B cell (primary cell): ENCODE data around the gene FCRL5. TPM values are rescaled to one million over a fixed set of nuclear protein-coding genes. Genes with fewer than 3 reads are reported as not detected.

ENCODE experiments used
- ATAC-seq: fragments of 200-7000 bp; cut with Tn5 transposase; one replicate; pipeline ENCODE4 v1.10.0; 2021; ENCODE audit warnings: low read depth, mild to moderate bottlenecking, moderate number of reproducible peaks, moderate library complexity
- CTCF ChIA-PET: fragments of 350-600 bp; sonication (Branson Sonifier 250); formaldehyde crosslinking; loops from one replicate; lab custom pipeline; 2021; ENCODE audit warnings: antibody characterized with exemption, inconsistent platforms; lab: Charles Lee
- POLR2A ChIA-PET: fragments of 350-600 bp; sonication (Branson Sonifier 250); formaldehyde crosslinking; loops from one replicate; lab custom pipeline; 2021; ENCODE audit warnings: antibody characterized with exemption; lab: Charles Lee
- DNase-seq: peaks from one replicate; pipeline ENCODE4 v3.0.0; 2013
- H2AFZ ChIP-seq: 2 replicates; pipeline ENCODE4 v1.6.1; 2012; ENCODE audit warnings: mild to moderate bottlenecking, low read depth, low read length; ENCODE audit not compliant: insufficient read depth, poor library complexity, severe bottlenecking
- H3K27ac ChIP-seq, 2 donors: 1 replicate in 1 of 2; 2 replicates in 1 of 2; pipeline ENCODE4 v1.5.1; 2012 to 2013; ENCODE audit warnings: low read length in 2 of 2, mild to moderate bottlenecking in 2 of 2, moderate library complexity in 1 of 2
- H3K27me3 ChIP-seq, 4 experiments: fragments of 200-600 bp in 1 of 4; sonication (generic) in 1 of 4; replicated peaks in 1 of 4; 1 replicate in 2 of 4; 2 replicates in 2 of 4; pipeline versions ENCODE4 v1.6.1 to v1.7.0; 2013 to 2016; ENCODE audit warnings: low read length in 3 of 4, mild to moderate bottlenecking in 2 of 4, mixed read lengths in 1 of 4, moderate library complexity in 1 of 4; ENCODE audit not compliant: insufficient read depth in 4 of 4, control insufficient read depth in 3 of 4; ENCODE audit errors: control extremely low read depth in 1 of 4
- H3K36me3 ChIP-seq, 2 experiments: replicated peaks in 1 of 2; 1 replicate in 1 of 2; 2 replicates in 1 of 2; pipeline versions ENCODE4 v1.6.1 to v1.7.1; 2013; ENCODE audit warnings: low read length in 1 of 2; ENCODE audit not compliant: insufficient read depth in 2 of 2, control insufficient read depth in 1 of 2; ENCODE audit errors: control extremely low read depth in 1 of 2, extremely low read depth in 1 of 2
- H3K4me1 ChIP-seq, 2 donors: fragments of 200-600 bp in 1 of 2; sonication (generic) in 1 of 2; 1 replicate in 1 of 2; 2 replicates in 1 of 2; pipeline versions ENCODE4 v1.5.1 to v1.6.1; 2013 to 2017; ENCODE audit warnings: low read length in 2 of 2; ENCODE audit not compliant: control insufficient read depth in 2 of 2, insufficient read depth in 2 of 2
- H3K4me2 ChIP-seq: replicated peaks from 2 replicates; pipeline ENCODE3; 2012; ENCODE audit warnings: mild to moderate bottlenecking, low read depth, low read length; ENCODE audit not compliant: poor library complexity, severe bottlenecking
- H3K4me3 ChIP-seq, 5 experiments: fragments of 200-600 bp in 1 of 5; sonication (generic) in 1 of 5; 1 replicate in 3 of 5; 2 replicates in 2 of 5; pipeline versions ENCODE4 v1.5.1 to v1.7.0; 2011 to 2016; ENCODE audit warnings: low read length in 4 of 5, mild to moderate bottlenecking in 4 of 5, low read depth in 2 of 5, control low read depth in 1 of 5, moderate library complexity in 1 of 5; ENCODE audit not compliant: insufficient read depth in 1 of 5; ENCODE audit errors: control extremely low read depth in 1 of 5, extremely low read depth in 1 of 5
- H3K79me2 ChIP-seq: fragments of 200-600 bp; sonication (generic); one replicate; pipeline ENCODE4 v1.6.0; 2016; ENCODE audit warnings: low read length; ENCODE audit not compliant: control insufficient read depth, insufficient read depth
- H3K9ac ChIP-seq: fragments of 200-600 bp; sonication (generic); 2 replicates; pipeline ENCODE4 v1.6.1; 2017; ENCODE audit warnings: mild to moderate bottlenecking, low read length, moderate library complexity
- H3K9me3 ChIP-seq, 3 donors: one replicate each; pipeline versions ENCODE4 v1.6.1 to v1.7.1; 2013; ENCODE audit warnings: low read length in 2 of 3; ENCODE audit not compliant: control insufficient read depth in 2 of 3, insufficient read depth in 1 of 3; ENCODE audit errors: control extremely low read depth in 1 of 3
- H4K20me1 ChIP-seq: 2 replicates; pipeline ENCODE4 v1.6.0; 2012; ENCODE audit warnings: mild to moderate bottlenecking, low read length; ENCODE audit not compliant: insufficient read depth, control insufficient read depth, poor library complexity, severe bottlenecking
- H3K27ac Mint-ChIP-seq: one replicate; pipeline ENCODE4 v1.8.0; 2021; ENCODE audit warnings: mixed read lengths
- H3K27me3 Mint-ChIP-seq: one replicate; pipeline ENCODE4 v1.8.0; 2021; ENCODE audit warnings: mixed read lengths
- H3K4me1 Mint-ChIP-seq: one replicate; pipeline ENCODE4 v1.8.0; 2021; ENCODE audit warnings: mixed read lengths
- H3K4me3 Mint-ChIP-seq: one replicate; pipeline ENCODE4 v1.8.0; 2021; ENCODE audit warnings: mixed read lengths
- H3K9me3 Mint-ChIP-seq: one replicate; pipeline ENCODE4 v1.8.0; 2022; ENCODE audit warnings: mixed read lengths; ENCODE audit not compliant: insufficient read depth
- EZH2 ChIP-seq: IDR thresholded peaks from 2 replicates; pipeline ENCODE4 v1.6.1; 2012; ENCODE audit warnings: borderline replicate concordance, low read depth, mild to moderate bottlenecking, moderate library complexity, low read length; ENCODE audit not compliant: insufficient read depth, poor library complexity, severe bottlenecking
- WGBS: methylation state at CpG from one replicate; pipeline ENCODE4 v1.1.5; 2013; ENCODE audit warnings: missing lambda C conversion rate; ENCODE audit not compliant: insufficient coverage; 5-methylcytosine and 5-hydroxymethylcytosine counted together
- intact Hi-C: fragments of 100-400 bp; cut with micrococcal nuclease; formaldehyde crosslinking; loops from one replicate; pipeline ENCODE4 v1.10.0; 2022
- polyA plus RNA-seq: library from polyadenylated mRNA; depleted of rRNA; stranded (reverse); fragments of >200 nt; gene quantifications from 2 replicates; pipeline ENCODE4 v1.2.3, GENCODE V29; 2012
- total RNA-seq, 2 donors: library from RNA; stranded (reverse); fragments of 120-200 nt in 1 of 2; gene quantifications; 1 replicate in 1 of 2; 2 replicates in 1 of 2; pipeline versions ENCODE4 v1.2.3 to v1.2.4, GENCODE V29; 2013 to 2022
- TF ChIP-seq, protein P1 (sequence below): fragments of 200-600 bp; IDR thresholded peaks from one replicate; pipeline ENCODE4 v1.8.0; 2022; ENCODE audit warnings: antibody characterized with exemption, mild to moderate bottlenecking

The FCRL5 gene
- total and polyA plus RNA-seq, 2 donors (not counting 1 experiment from before 2014, with no cell fraction given) = 34.0 to 108 TPM

DNA sequence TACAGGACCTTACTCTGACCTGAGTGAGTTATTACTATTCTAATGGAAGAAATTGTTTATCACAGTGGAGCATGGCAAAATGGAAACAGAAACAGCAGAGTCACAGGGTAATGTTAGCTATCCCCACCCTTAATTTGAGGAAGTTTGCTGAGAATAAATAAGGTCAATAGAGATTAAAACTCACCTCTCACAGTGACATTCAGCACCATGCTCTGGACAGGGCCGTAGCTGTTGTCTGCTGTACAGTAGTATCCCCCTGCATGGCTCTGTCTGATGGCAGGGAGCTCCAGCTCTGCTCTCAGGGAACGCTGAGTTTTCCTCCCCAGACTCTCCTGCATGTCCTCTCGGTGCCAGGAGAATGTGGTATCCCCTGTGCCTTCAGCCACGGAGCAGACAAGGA is 33.7 kb upstream of the FCRL5 start:
- Mint-ChIP-seq H3K4me1 (peaks cover 53% of the 10 kb centered on the region), H3K27me3 (no peaks in the 10 kb centered on the region), H3K4me3 (peak overlapping the region; percentile 67), H3K27ac (peak overlapping the region; percentile 60), H3K9me3 (no peaks in the 10 kb centered on the region)
- H3K36me3 ChIP-seq = no peaks in the 10 kb centered on the region
- H3K79me2 ChIP-seq = peaks cover 3% of the 10 kb centered on the region
- no peak overlapping the region for H3K9ac ChIP-seq
- CTCF ChIA-PET = interaction anchor here (1.3 to 10.8 kb wide), 10 partner anchors 9 to 363 kb away, joined by 3 to 162 read pairs (median 6); no protein-coding TSS in a partner anchor
- POLR2A ChIA-PET = interaction anchor here (1.2 kb wide), 1 partner anchor 10 kb away, joined by 4 read pairs; no protein-coding TSS in a partner anchor
- H3K27me3 ChIP-seq = peaks cover 0 to 9% (median 0%) of the 10 kb centered on the region in 4 experiments
- DNase-seq (peak; percentile 62), ATAC-seq (peak; percentile 68)
- no peak overlapping the region for H3K4me3 ChIP-seq
- peaks cover 42 to 43% of the 10 kb centered on the region in 2 donors for H3K4me1 ChIP-seq
- intact Hi-C loops = no loop called here
- TF ChIP-seq EZH2 = no peak
- TF ChIP-seq, protein P1, sequence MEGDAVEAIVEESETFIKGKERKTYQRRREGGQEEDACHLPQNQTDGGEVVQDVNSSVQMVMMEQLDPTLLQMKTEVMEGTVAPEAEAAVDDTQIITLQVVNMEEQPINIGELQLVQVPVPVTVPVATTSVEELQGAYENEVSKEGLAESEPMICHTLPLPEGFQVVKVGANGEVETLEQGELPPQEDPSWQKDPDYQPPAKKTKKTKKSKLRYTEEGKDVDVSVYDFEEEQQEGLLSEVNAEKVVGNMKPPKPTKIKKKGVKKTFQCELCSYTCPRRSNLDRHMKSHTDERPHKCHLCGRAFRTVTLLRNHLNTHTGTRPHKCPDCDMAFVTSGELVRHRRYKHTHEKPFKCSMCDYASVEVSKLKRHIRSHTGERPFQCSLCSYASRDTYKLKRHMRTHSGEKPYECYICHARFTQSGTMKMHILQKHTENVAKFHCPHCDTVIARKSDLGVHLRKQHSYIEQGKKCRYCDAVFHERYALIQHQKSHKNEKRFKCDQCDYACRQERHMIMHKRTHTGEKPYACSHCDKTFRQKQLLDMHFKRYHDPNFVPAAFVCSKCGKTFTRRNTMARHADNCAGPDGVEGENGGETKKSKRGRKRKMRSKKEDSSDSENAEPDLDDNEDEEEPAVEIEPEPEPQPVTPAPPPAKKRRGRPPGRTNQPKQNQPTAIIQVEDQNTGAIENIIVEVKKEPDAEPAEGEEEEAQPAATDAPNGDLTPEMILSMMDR = no peak
- 84% methylated on average over 3 of the region's 4 CpGs for WGBS
- no peaks in the 10 kb centered on the region for H4K20me1 ChIP-seq
- no peak overlapping the region for H2AFZ ChIP-seq
- H3K4me2 ChIP-seq = peak overlapping the region; percentile 51
- H3K9me3 ChIP-seq = peaks cover 0 to 8% (median 7%) of the 10 kb centered on the region in 3 donors
- H3K27ac ChIP-seq = no peak overlapping the region

DNA sequence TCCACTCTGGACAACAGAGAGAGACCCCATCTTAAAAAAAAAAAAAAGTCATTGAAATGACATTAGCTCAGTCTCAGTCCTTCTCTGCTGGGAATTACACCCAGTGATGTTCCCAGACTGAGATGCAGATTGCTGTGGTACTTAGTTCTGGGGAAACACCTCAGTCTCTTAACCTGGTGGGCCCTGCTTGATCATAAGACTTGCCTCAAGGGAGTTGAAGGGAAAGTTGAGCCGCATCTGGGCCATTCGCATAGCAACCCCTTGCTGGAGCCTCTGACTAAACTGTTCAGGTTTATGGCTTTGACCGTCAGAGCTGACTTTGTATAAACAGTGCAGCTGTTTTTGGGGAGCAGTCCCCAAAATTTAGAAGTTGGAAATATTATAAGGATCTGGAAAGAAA is 32.2 kb upstream of the FCRL5 start:
- H3K36me3 ChIP-seq = no peaks in the 10 kb centered on the region
- H2AFZ ChIP-seq = no peak overlapping the region
- intact Hi-C loops = loop anchor here (5.0 kb wide), 1 partner anchor 123 kb away; no protein-coding TSS in a partner anchor
- DNase-seq (peak; percentile 73), ATAC-seq (peak; percentile 77)
- H3K9me3 ChIP-seq = peaks cover 0 to 8% (median 7%) of the 10 kb centered on the region in 3 donors
- peak overlapping the region; percentile 32 for H3K4me3 Mint-ChIP-seq
- 17% methylated on average over 3 of the region's 3 CpGs for whole genome bisulfite sequencing
- TF ChIP-seq, protein P1 = no peak
- no peak for TF ChIP-seq EZH2
- H3K4me1 Mint-ChIP-seq = peaks cover 64% of the 10 kb centered on the region
- no peak overlapping the region for H3K9ac ChIP-seq
- peaks cover 3% of the 10 kb centered on the region for H3K79me2 ChIP-seq
- no peaks in the 10 kb centered on the region for H3K27me3 Mint-ChIP-seq
- CTCF ChIA-PET = interaction anchor here (0.6 to 10.8 kb wide), 14 partner anchors 8 to 1457 kb away, joined by 3 to 162 read pairs (median 6); partner anchors contain the start of gene FCRL2
- H4K20me1 ChIP-seq = no peaks in the 10 kb centered on the region
- peak overlapping the region; percentile 32 for H3K27ac Mint-ChIP-seq
- H3K9me3 Mint-ChIP-seq = no peaks in the 10 kb centered on the region
- POLR2A ChIA-PET = interaction anchor here (0.7 to 1.2 kb wide), 3 partner anchors 9 to 224 kb away, joined by 4 read pairs; no protein-coding TSS in a partner anchor
- peaks cover 0 to 9% (median 0%) of the 10 kb centered on the region in 4 experiments for H3K27me3 ChIP-seq
- H3K4me3 ChIP-seq = no peak overlapping the region
- peak overlapping the region; percentile 17 for H3K4me2 ChIP-seq
- H3K4me1 ChIP-seq = peaks cover 54% of the 10 kb centered on the region in 2 donors
- no peak overlapping the region for H3K27ac ChIP-seq
